RWPE2 (cell line): ENCODE results near the gene UAP1.

Experiments
- ATAC-seq: fragments of 200-7000 bp; cut with Tn5 transposase; 3 replicates; pipeline ENCODE4 v1.9.1; 2021; ENCODE audit warnings: low read depth
- DNase-seq: peaks from one replicate; pipeline ENCODE4 v3.0.0-alpha.2; 2020; ENCODE audit warnings: low spot score
- H3K27ac ChIP-seq: fragments of 450-650 bp; 2 replicates; pipeline ENCODE4 v1.5.1; 2017; ENCODE audit warnings: mild to moderate bottlenecking; ENCODE audit not compliant: poor library complexity, severe bottlenecking
- H3K27me3 ChIP-seq: fragments of 250-450 bp; sonication (Bioruptor Pico); 2 replicates; pipeline ENCODE4 v1.5.1; 2021; ENCODE audit warnings: mild to moderate bottlenecking, moderate library complexity; ENCODE audit not compliant: insufficient read depth, poor library complexity, severe bottlenecking
- H3K36me3 ChIP-seq: fragments of 250-450 bp; sonication (Bioruptor Pico); 2 replicates; pipeline ENCODE4 v1.5.1; 2020; ENCODE audit warnings: low read depth, mild to moderate bottlenecking, moderate library complexity
- H3K4me1 ChIP-seq: fragments of 250-450 bp; sonication (Bioruptor Pico); 2 replicates; pipeline ENCODE4 v1.5.1; 2021; ENCODE audit warnings: mild to moderate bottlenecking, moderate library complexity; ENCODE audit not compliant: insufficient read depth, poor library complexity, severe bottlenecking
- H3K4me3 ChIP-seq: fragments of 250-450 bp; sonication (Bioruptor Pico); 2 replicates; pipeline ENCODE4 v1.5.1; 2021; ENCODE audit warnings: mild to moderate bottlenecking, moderate library complexity; ENCODE audit not compliant: severe bottlenecking
- H3K9me3 ChIP-seq: fragments of 250-450 bp; sonication (Bioruptor Pico); 2 replicates; pipeline ENCODE4 v1.5.1; 2021; ENCODE audit warnings: mild to moderate bottlenecking, moderate library complexity; ENCODE audit not compliant: severe bottlenecking
- TF ChIP-seq, protein P1 (sequence below): fragments of 450-650 bp; IDR thresholded peaks from one replicate; pipeline ENCODE4 v1.5.1; 2017; ENCODE audit warnings: mild to moderate bottlenecking, moderate library complexity; ENCODE audit not compliant: poor library complexity, severe bottlenecking

UAP1 gene

DNA sequence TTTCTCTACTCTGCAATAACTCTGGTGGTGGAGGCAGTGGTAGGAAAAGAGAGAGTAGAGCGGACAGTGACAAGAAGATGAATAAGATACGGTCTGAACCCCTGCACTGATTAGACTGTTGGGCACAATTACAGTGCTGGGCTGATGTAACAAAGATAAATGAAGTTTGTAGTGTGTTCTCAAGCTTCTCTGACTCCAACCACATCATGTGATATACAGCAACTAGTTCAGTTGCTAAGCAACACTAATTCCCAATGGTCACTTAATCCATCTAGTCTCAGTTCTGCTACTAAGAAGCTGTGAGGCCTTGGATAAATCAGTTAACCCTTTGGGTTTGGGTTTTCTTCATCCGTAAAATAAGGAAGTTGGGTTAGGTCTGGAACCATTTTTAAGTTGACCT lies 88.1 kb downstream of the UAP1 start:
- Histone ChIP-seq H3K4me3 (no peak overlapping the region), H3K9me3 (no peaks in the 10 kb centered on the region), H3K4me1 (no peaks in the 10 kb centered on the region), H3K27ac (no peak overlapping the region), H3K27me3 (no peaks in the 10 kb centered on the region), H3K36me3 (no peaks in the 10 kb centered on the region)
- DNase-seq (no peak), ATAC-seq (no peak)
- TF ChIP-seq, protein P1, sequence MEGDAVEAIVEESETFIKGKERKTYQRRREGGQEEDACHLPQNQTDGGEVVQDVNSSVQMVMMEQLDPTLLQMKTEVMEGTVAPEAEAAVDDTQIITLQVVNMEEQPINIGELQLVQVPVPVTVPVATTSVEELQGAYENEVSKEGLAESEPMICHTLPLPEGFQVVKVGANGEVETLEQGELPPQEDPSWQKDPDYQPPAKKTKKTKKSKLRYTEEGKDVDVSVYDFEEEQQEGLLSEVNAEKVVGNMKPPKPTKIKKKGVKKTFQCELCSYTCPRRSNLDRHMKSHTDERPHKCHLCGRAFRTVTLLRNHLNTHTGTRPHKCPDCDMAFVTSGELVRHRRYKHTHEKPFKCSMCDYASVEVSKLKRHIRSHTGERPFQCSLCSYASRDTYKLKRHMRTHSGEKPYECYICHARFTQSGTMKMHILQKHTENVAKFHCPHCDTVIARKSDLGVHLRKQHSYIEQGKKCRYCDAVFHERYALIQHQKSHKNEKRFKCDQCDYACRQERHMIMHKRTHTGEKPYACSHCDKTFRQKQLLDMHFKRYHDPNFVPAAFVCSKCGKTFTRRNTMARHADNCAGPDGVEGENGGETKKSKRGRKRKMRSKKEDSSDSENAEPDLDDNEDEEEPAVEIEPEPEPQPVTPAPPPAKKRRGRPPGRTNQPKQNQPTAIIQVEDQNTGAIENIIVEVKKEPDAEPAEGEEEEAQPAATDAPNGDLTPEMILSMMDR = no peak
